Caco-2 (cell line): ENCODE measurements around the gene RAB22A. TPM values are rescaled to one million over a fixed set of nuclear protein-coding genes. Genes with fewer than 3 reads are reported as not detected.

ENCODE experiments used
- Bru-seq: library from RNA; stranded (reverse); fragments of 400-500 nt; gene quantifications from one replicate; lab custom pipeline; 2021; lab: Mats Ljungman, UMichigan
- BruChase-seq, 2 experiments: library from RNA; stranded (reverse); fragments of 400-500 nt; gene quantifications; one replicate each; lab custom pipeline; 2021; lab: Mats Ljungman, UMichigan
- BruUV-seq: library from RNA; stranded (reverse); fragments of 400-500 nt; replicated peaks from 2 replicates; lab custom pipeline; 2021; lab: Mats Ljungman, UMichigan
- CTCF ChIA-PET: fragments of 300-600 bp; sonication (Branson Sonifier 250); formaldehyde crosslinking; loops from one replicate; lab custom pipeline; 2022; ENCODE audit warnings: antibody characterized with exemption; lab: Charles Lee
- POLR2A ChIA-PET: fragments of 300-600 bp; sonication (Branson Sonifier 250); formaldehyde crosslinking; loops from one replicate; lab custom pipeline; 2022; ENCODE audit warnings: antibody characterized with exemption; lab: Charles Lee
- DNase-seq, 2 experiments: peaks; one replicate each; pipeline versions ENCODE4 v3.0.0 to v3.0.0-alpha.2; 2020 to 2022
- H3K27me3 ChIP-seq: replicated peaks from 2 replicates; pipeline ENCODE4 v1.6.0; 2011; ENCODE audit warnings: low read length; ENCODE audit not compliant: control insufficient read depth, insufficient read depth
- H3K36me3 ChIP-seq: 2 replicates; pipeline ENCODE4 v1.5.1; 2011; ENCODE audit warnings: low read length; ENCODE audit not compliant: control insufficient read depth, insufficient read depth
- H3K4me1 ChIP-seq: fragments of 250-450 bp; sonication (Bioruptor Pico); 2 replicates; pipeline ENCODE4 v1.5.1; 2020; ENCODE audit warnings: mild to moderate bottlenecking
- H3K4me3 ChIP-seq: 2 replicates; pipeline ENCODE4 v1.5.1; 2011; ENCODE audit warnings: low read depth, mild to moderate bottlenecking, control low read depth, low read length
- H3K9me3 ChIP-seq: fragments of 250-450 bp; sonication (Bioruptor Pico); 2 replicates; pipeline ENCODE4 v1.5.1; 2020; ENCODE audit warnings: mild to moderate bottlenecking, moderate library complexity
- H3K27ac Mint-ChIP-seq: one replicate; pipeline ENCODE4 v1.8.0; 2022; ENCODE audit warnings: mixed read lengths; ENCODE audit not compliant: unreplicated experiment
- H3K27me3 Mint-ChIP-seq: one replicate; pipeline ENCODE4 v1.8.0; 2022; ENCODE audit warnings: mixed read lengths; ENCODE audit not compliant: insufficient read depth, unreplicated experiment
- H3K36me3 Mint-ChIP-seq: one replicate; pipeline ENCODE4 v1.8.0; 2022; ENCODE audit warnings: mild to moderate bottlenecking, mixed read lengths; ENCODE audit not compliant: insufficient read depth, unreplicated experiment
- H3K4me1 Mint-ChIP-seq: one replicate; pipeline ENCODE4 v1.8.0; 2022; ENCODE audit warnings: low read depth, mixed read lengths; ENCODE audit not compliant: unreplicated experiment
- H3K4me3 Mint-ChIP-seq: one replicate; pipeline ENCODE4 v1.8.0; 2022; ENCODE audit warnings: mild to moderate bottlenecking, moderate library complexity, mixed read lengths; ENCODE audit not compliant: unreplicated experiment
- H3K9me3 Mint-ChIP-seq: one replicate; pipeline ENCODE4 v1.8.0; 2022; ENCODE audit warnings: mixed read lengths; ENCODE audit not compliant: unreplicated experiment
- CTCF ChIP-seq, 2 experiments: fragments of 200-600 bp in 1 of 2; IDR thresholded peaks; 1 replicate in 1 of 2; 2 replicates in 1 of 2; pipeline versions ENCODE4 v1.5.1 to v1.8.0; 2011 to 2022; ENCODE audit warnings: antibody characterized with exemption in 1 of 2, control low read depth in 1 of 2, inconsistent platforms in 1 of 2, low read depth in 1 of 2, low read length in 1 of 2, mild to moderate bottlenecking in 1 of 2, moderate library complexity in 1 of 2; ENCODE audit not compliant: insufficient read depth in 1 of 2, severe bottlenecking in 1 of 2, unreplicated experiment in 1 of 2
- intact Hi-C: fragments of 100-400 bp; cut with micrococcal nuclease; formaldehyde crosslinking; loops from one replicate; pipeline ENCODE4 v1.10.0; 2022; ENCODE audit not compliant: unreplicated experiment
- long read RNA-seq: library from polyadenylated mRNA; stranded (forward); transcript quantifications from one replicate; pipeline ENCODE4 v2.0.0, GENCODE V29; 2022
- total RNA-seq: library from RNA; stranded (reverse); gene quantifications from 2 replicates; pipeline ENCODE4 v1.2.3, GENCODE V29; 2022

RAB22A gene, protein sequence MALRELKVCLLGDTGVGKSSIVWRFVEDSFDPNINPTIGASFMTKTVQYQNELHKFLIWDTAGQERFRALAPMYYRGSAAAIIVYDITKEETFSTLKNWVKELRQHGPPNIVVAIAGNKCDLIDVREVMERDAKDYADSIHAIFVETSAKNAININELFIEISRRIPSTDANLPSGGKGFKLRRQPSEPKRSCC
- total RNA-seq (24.1 and 25.7 TPM in 2 replicates), Bru-seq, nascent RNA (percentile 93 among the genes with signal in this experiment), BruChase-seq, experiment 1, labeled RNA remaining after a 2-hour chase (percentile 93 among the genes with signal in this experiment), BruChase-seq, experiment 2, labeled RNA remaining after a 6-hour chase (percentile 90 among the genes with signal in this experiment)
- long read RNA-seq, full-length matches to known transcripts: 102 of 139 reads
- long read RNA-seq, partial matches to known transcripts: 3 of 139 reads
- long read RNA-seq, other reads (novel, unspliced or antisense): 34 of 139 reads

- no peaks in the 10 kb centered on the region for H3K27me3 Mint-ChIP-seq
- TF ChIP-seq CTCF (IDR thresholded peaks at IDR 0.05; ENCODE audit: insufficient read depth in 1 of 2, low read depth in 1 of 2, low read length in 1 of 2, severe bottlenecking in 1 of 2, unreplicated experiment in 1 of 2): no peak
- DNase-seq: peak; percentile 81 to 93
- H3K36me3 ChIP-seq: peaks cover 4% of the 10 kb centered on the region; the same call in 1 of the 2 replicates
- H3K4me1 ChIP-seq: peaks cover 13% of the 10 kb centered on the region; the same call in 1 of the 2 replicates
- H3K4me3 ChIP-seq: peak within 1 kb of the TSS; percentile 94
- H3K4me3 Mint-ChIP-seq: peak within 1 kb of the TSS; percentile 97
- no peaks in the 10 kb centered on the region for H3K9me3 Mint-ChIP-seq
- H3K27me3 ChIP-seq: no peaks in the 10 kb centered on the region
- no peaks in the 10 kb centered on the region; the same call in 1 of the 2 replicates for H3K9me3 ChIP-seq
- CTCF ChIA-PET: interaction anchor here (0.6 to 1.4 kb wide), 3 partner anchors 79 to 760 kb away, joined by 4 to 5 read pairs (median 4); no protein-coding TSS in a partner anchor
- POLR2A ChIA-PET: interaction anchor here (0.5 to 1.4 kb wide), 7 partner anchors 79 to 672 kb away, joined by 3 to 8 read pairs (median 4); partner anchors contain the start of gene VAPB
- BruUV-seq: no TSS peak
- H3K27ac Mint-ChIP-seq: peak within 1 kb of the TSS; percentile 92
- peaks cover 14% of the 10 kb centered on the region for H3K4me1 Mint-ChIP-seq
- intact Hi-C loops: loop anchor here (1.0 to 5.0 kb wide), 3 partner anchors 64 to 138 kb away; partner anchors contain the start of gene VAPB
- peaks cover 34% of the 10 kb centered on the region for H3K36me3 Mint-ChIP-seq
Measured at GRCh38 chr20:58309591-58310290, at the start of gene RAB22A. Gene RAB22A (plus strand): TSS chr20:58309715. CDS start chr20:58309977, 262 bp downstream.

- H3K9me3 ChIP-seq: no peaks in the 10 kb centered on the region; the same call in 1 of the 2 replicates
- no peak for DNase-seq
- H3K4me1 ChIP-seq: no peaks in the 10 kb centered on the region
- no peaks in the 10 kb centered on the region for H3K36me3 ChIP-seq
- Mint-ChIP-seq H3K27ac (no peak overlapping the region), H3K27me3 (peaks cover 16% of the 10 kb centered on the region), H3K36me3 (no peaks in the 10 kb centered on the region), H3K4me3 (no peak overlapping the region), H3K4me1 (no peaks in the 10 kb centered on the region), H3K9me3 (no peaks in the 10 kb centered on the region)
- H3K27me3 ChIP-seq: no peaks in the 10 kb centered on the region
- TF ChIP-seq CTCF (IDR thresholded peaks at IDR 0.05; ENCODE audit: insufficient read depth in 1 of 2, low read depth in 1 of 2, low read length in 1 of 2, severe bottlenecking in 1 of 2, unreplicated experiment in 1 of 2): no peak
- H3K4me3 ChIP-seq: no peak overlapping the region
- intact Hi-C loops: no loop called here
- BruUV-seq: no TSS peak
- ChIA-PET CTCF (no interaction called here), POLR2A (no interaction called here)
Measured at GRCh38 chr20:58260006-58260405, 49.5 kb upstream of the RAB22A start.

DNA sequence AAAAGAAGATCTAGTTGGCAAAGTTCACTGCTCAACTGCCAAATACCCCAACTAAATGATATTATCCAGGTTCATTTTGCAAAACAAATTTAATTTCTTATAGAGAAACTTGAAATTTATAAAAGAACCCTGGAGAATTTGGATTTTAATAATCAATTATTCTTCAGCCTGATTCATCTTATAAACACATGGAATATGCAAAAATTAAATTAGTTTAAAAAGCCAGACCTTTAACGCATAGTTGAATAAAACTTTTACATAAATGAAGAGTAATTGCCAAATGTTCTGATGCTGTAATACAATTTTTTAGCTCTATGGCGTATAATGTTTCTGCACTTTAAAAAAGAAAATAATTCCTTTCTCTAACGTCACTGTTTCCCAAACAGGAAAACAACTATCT lies 47.9 kb upstream of the RAB22A start:
- TF ChIP-seq CTCF (IDR thresholded peaks at IDR 0.05; ENCODE audit: insufficient read depth in 1 of 2, low read depth in 1 of 2, low read length in 1 of 2, severe bottlenecking in 1 of 2, unreplicated experiment in 1 of 2): no peak
- Histone ChIP-seq H3K4me1 (no peaks in the 10 kb centered on the region), H3K36me3 (no peaks in the 10 kb centered on the region), H3K27me3 (no peaks in the 10 kb centered on the region), H3K4me3 (no peak overlapping the region), H3K9me3 (no peaks in the 10 kb centered on the region; the same call in 1 of the 2 replicates)
- no TSS peak for BruUV-seq
- ChIA-PET POLR2A (no interaction called here), CTCF (no interaction called here)
- Mint-ChIP-seq H3K27ac (no peak overlapping the region), H3K36me3 (no peaks in the 10 kb centered on the region), H3K9me3 (no peaks in the 10 kb centered on the region), H3K27me3 (peaks cover 14% of the 10 kb centered on the region), H3K4me3 (no peak overlapping the region), H3K4me1 (no peaks in the 10 kb centered on the region)
- intact Hi-C loops: no loop called here
- no peak for DNase-seq
